ENCODE data around the gene GPSM1.
"Not testable (repeated sequence)": the region's sequence is repeated elsewhere in the genome, so short reads cannot be mapped to it uniquely, and the experiment has no call there.

The GPSM1 gene

DNA sequence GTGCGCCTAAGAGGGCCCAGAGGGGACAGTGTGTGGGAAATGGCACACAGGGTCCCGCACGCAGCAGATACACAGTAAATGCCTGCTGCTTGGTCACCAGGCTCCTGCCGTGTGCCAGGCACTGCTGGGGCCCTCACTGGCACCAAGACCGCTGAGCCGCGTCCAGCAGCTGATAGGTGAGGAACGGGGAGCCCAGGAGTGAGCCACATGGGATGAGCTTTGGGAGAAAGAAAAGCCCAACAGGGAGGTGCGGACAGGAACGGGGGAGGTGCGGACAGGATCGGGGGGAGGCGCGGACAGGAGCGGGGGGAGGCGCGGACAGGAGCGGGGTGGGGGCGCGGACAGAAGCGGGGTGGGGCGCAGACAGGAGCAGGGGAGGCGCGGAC is 16.5 kb downstream of the GPSM1 start:
- no peak for DNase-seq (ENCODE audit: low read depth in 2 of 2)

- no peak for DNase-seq (ENCODE audit: low read depth in 2 of 2)
Measured at GRCh38 chr9:136344544-136345280, 17.4 kb downstream of the GPSM1 start.

DNA sequence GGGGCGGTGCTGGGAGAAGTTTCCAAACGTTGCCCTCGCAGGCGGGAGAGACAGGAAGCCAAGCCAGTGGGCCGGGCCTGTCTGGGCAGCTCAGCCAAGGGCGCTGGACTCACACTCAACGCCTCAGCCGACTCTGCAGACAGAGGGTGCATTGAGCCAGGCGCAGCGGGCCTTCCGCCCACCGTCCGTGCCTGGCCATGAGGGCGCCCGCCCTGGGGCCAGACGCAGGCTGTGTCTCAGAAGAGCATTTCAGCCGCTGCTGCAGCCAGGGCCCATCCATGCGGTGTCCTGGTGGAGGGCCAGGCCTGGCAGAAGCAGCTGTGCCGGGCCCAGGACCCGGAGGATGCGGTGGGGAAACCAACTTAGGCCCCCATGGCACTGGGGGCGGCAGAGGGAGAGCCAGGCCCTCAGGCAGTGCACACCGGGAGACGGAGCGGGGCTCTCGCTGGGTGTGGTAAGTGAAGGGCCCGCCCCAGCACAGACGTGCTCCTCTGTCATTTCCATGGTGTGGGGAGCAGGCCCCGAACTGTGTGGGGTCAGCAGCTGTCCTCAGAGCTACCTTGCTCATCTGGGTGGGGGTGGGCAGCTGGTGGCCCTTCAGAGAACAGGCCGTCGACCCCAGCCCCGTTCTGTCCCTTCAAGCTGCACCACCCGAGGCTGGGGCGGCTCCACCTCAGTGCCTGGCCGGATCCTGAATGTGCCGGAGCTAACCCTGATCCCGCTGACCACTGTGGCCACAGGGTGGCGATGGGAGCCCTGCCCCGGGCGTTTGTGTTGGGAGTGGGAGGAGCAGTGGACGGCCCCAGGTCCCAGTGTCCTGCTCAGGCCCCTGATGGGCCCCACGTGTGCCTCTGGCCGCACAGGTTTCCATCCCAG is 18.2 kb downstream of the GPSM1 start:
- no peak for DNase-seq (ENCODE audit: low read depth in 2 of 2)

DNA sequence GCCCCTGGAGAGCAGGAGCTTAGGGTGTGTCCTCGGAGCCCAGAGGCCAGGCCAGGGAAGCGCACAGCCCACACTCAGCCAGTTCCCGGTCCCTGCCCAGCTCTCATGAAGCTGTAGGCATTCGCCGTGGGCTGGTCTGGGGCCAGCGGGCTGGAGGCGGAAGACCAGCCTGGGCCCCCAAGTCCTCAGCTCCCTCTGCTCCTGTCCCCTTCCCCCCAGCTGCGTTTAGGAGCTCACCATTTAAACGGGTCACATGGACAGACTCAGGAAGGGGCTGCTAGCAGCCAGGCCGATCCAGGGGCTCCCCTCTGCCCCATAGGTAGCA is 18.8 kb downstream of the GPSM1 start:
- no peak for DNase-seq (ENCODE audit: low read depth in 2 of 2)

- DNase-seq (ENCODE audit: low read depth in 2 of 2) = no peak
Measured at GRCh38 chr9:136346927-136347465, 19.7 kb downstream of the GPSM1 start.

- no peak for DNase-seq (ENCODE audit: low read depth in 2 of 2)
Measured at GRCh38 chr9:136347472-136348256, 20.3 kb downstream of the GPSM1 start.

DNA sequence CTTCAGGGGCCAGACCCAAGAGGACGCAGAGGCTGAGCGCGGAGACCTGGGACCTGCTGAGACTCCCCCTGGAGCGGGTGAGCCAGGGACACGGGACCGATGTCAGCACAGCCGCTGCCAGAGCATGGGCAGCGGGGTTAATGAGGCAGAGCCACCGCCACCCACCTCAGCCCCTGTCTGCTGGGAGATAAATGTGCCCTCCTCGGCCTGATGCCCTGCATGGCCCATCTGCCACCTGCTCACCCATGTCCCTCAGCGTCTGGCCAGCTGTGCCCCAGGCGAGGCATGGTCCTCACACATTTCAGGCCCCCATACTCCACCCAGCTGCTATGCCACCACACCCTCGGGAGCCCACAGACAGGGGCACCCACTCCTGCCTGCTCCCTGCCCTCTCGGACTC is 21.4 kb downstream of the GPSM1 start:
- no peak for DNase-seq (ENCODE audit: low read depth in 2 of 2)

- DNase-seq (ENCODE audit: low read depth in 2 of 2) = no peak
Measured at GRCh38 chr9:136349546-136349945, 22.2 kb downstream of the GPSM1 start.

- DNase-seq (ENCODE audit: low read depth in 2 of 2) = no peak
Measured at GRCh38 chr9:136351252-136351800, 24.0 kb downstream of the GPSM1 start.

DNA sequence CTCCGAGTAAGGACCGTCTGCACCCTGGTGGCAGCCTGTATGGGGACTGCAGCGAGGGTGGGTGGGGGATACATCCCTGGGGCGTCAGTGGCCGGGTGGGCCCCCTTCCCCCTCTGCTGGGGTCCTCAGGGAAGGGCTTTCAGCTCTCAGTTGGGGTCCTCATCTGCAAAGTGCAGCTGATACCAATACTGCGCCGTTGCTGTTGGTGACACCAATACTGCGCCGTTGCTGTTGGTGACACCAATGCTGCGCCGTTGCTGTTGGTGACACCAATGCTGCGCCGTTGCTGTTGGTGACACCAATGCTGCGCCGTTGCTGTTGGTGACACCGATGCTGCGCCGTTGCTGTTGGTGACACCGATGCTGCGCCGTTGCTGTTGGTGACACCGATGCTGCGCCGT is 24.5 kb downstream of the GPSM1 start:
- DNase-seq (ENCODE audit: low read depth in 2 of 2) = not testable (repeated sequence)

DNA sequence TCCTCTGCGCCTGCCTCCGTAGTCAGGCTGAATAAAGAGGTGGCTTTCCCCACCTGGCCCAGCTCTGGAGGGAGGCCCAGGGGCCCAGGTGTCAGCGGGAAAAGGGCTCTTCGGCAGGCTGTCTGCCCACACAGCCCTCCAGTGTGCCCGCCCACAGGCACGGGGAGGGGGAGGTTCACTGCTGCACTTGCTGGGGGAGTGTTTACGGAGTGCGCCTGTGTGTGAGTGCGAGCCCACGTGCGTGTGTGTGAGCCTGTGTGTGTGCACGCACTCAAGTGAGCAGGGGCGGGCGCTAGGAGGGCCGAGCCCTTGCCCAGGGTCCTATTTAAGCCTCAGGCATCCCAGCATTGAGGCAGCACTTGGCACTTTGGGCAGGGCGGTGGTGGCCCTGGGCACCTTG is 25.3 kb downstream of the GPSM1 start:
- no peak for DNase-seq (ENCODE audit: low read depth in 2 of 2)

- DNase-seq (ENCODE audit: low read depth in 2 of 2) = no peak
Measured at GRCh38 chr9:136353088-136353487, 25.7 kb downstream of the GPSM1 start.

GRCh38 chr9:136353757-136354488 is 26.6 kb downstream of the GPSM1 start:
- no peak for DNase-seq (ENCODE audit: low read depth in 2 of 2)

DNA sequence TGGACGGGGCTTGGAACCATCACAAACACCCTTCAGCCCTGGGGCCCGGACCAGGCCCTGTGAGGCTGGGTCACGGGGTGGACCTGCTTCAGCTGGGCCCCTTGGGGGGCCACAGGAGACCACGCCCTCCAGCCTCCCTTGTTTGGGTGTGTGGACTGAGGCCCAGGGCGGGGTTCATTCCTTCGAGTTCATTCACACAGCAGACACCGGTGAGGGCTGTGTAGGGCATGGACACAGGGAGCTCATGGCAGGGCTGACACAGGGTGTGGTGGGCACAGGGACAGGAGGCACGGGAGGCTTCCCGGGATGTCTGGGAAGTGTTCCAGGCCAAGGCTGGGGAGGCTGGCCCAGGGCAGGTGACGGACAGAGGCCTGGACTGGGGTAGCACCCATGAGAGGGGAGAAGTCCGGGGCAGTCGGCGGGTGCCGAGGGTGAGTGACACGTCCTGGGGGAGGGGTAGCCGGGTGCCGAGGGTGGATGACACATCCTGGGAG is 27.3 kb downstream of the GPSM1 start:
- no peak for DNase-seq (ENCODE audit: low read depth in 2 of 2)

- no peak for DNase-seq (ENCODE audit: low read depth in 2 of 2)
Measured at GRCh38 chr9:136355616-136356557, 28.5 kb downstream of the GPSM1 start.

GRCh38 chr9:136357202-136357725 is 29.9 kb downstream of the GPSM1 start:
- no peak for DNase-seq (ENCODE audit: low read depth in 2 of 2)

GRCh38 chr9:136358016-136358415 is 30.7 kb downstream of the GPSM1 start:
- no peak for DNase-seq (ENCODE audit: low read depth in 2 of 2)

DNA sequence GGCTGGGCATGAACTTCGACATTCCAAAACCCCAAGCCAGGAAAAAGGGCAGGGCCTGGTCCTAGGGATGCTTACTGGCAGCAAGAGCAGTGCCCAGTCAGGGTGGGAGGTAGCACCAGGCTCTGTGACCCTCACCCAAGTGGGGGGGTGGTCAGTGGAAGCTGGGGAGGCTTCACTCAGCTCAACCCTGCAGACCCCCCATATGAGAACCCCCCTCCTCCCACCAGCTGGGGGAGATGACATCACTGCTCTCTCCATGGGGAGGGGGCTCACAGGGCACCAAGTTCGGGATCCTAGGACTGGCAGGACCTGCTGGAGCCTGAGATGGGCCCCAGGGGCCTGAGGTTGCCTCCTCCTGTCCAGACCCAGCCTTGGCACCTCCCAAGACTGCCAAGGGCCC is 31.5 kb downstream of the GPSM1 start:
- DNase-seq (ENCODE audit: low read depth in 2 of 2) = no peak

Data from activated CD4-positive, alpha-beta T cell treated with anti-CD3 and anti-CD28 coated beads for 24 hours (primary cell).